HG03135 (cell line): ENCODE measurements around the gene TAF13.
"Not testable (repeated sequence)": the region's sequence is repeated elsewhere in the genome, so short reads cannot be mapped to it uniquely, and the experiment has no call there.

Experiments
- ATAC-seq: cut with Tn5 transposase; IDR thresholded peaks from one replicate; pipeline ENCODE4 v1.9.1; 2021; ENCODE audit warnings: mild to moderate bottlenecking, moderate library complexity; ENCODE audit not compliant: unreplicated experiment

Gene TAF13

DNA sequence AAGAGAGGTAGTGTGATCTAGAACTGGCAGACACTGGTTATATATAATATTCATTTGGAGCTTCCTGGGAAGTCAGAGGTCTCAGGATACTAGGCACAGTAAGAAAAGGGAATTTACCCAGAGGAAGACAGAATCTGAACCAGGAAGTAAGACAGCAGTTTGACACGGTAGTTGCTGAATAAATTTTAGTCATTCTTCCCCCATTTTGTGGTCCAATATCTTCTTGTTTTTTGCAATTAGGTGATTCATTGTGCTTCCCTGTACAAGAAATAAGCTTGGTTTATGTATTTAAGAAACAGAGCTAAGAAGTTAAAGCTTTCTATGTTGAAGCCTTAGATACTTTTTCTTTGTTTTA is 16.0 kb upstream of the TAF13 start:
- ATAC-seq, result no peak

- ATAC-seq, result peak; percentile 42
Observed at GRCh38 chr1:109091078-109091838, 15.5 kb upstream of the TAF13 start.

DNA sequence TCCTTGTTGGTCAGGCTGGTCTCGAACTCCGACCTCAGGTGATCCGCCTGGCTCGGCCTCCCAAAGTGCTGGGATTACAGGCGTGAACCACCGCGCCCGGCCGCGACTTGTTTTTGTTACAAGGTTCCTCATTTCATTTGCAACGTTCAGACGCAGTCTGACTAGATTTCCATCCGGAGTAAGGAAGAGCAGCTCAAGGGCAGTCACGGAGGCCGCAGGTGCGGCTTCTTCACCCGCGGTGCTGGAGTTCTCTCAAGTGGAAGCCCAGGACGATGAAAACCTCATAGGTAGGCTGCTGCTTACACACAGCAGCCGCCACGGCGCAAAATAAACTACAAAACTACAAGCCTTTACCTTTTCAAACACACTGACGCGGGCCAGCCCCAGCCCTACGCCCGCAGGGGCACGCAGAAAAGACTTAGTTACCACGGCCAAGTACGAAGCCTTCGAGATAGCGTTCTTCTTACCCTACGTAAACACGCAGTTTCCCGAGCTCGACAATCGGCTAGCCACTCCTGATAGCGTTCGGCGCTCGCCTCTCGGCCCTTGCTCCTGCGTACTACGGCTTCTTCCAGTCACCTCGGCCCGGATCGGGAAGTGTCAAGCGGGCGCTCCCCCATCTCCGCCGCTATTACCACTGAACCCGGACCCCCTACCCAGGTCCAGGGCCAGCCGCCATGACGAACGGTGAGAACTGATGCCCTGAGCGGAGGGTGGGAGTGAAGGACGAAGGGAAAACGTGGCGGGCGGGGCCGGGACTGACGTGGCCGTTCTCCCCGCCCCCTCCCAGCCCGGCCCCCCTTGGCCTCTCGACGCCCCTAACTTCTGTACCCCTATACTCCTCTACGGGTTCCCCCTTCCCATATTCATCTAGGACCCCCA is 14.6 kb upstream of the TAF13 start, which contains the start of gene TMEM167B:
Gene TMEM167B (plus strand): TSS at position 569 of the 882 bp plus-strand sequence. CDS start 109 bp downstream, at position 678.
- ATAC-seq, result peak; percentile 89

DNA sequence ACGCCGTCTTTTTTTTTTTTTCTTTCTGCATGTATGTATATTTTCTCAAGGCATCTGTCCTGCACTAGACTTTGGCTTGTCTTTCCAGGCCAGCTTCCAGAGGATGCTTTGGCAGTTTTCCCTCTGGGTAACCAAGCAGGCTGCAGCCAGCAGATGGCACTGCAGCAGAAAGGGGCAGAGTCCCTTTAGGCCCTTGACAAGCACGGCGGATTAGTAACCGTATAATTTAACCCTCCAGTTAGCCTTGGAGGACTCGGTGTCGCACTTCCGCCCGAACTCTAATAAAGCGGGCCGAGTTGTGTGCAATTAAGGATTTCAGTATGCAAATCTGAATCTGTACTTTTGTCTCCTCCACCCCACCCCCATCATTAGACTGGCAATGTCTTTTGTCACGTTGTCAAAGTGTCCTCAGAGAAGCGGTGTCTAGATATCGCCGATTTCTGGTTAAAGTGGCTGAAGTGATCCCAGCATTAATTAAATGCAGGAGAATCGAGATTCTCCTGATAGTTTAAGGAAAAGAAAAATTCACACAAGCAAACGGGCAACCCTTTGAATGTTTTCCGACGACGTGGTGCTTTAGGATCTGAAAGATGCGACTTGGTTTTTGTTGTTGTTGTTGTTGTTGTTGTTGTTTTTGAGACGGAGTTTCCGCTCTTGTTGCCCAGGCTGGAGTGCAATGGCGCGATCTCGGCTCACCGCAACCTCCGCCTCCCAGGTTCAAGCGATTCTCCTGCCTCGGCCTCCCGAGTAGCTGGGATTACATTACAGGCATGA is 13.6 kb upstream of the TAF13 start:
- no peak for ATAC-seq

- no peak for ATAC-seq
Observed at GRCh38 chr1:109084563-109085517, 9.0 kb upstream of the TAF13 start.

DNA sequence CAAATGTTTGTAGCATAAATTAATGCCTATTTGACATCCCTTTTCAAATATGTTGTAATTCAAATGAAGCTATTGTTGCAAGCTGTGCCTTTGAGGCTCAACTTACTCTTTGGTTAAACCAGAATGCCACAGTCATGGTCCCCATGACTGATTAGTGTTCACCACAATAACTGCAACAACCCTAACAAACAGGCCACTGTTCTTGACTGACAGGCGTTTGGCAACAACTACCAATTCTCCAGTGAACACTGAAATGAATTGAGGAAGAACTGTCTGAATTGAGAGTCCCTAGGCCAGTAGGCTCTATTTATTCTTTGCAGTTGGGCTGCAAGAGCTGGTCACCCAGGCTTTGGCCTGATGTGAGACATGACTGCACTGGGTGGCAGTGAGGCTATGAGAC is 8.1 kb upstream of the TAF13 start:
- no peak for ATAC-seq

- ATAC-seq, result no peak
Observed at GRCh38 chr1:109083501-109083900, 7.7 kb upstream of the TAF13 start.

GRCh38 chr1:109080441-109081082 is 4.8 kb upstream of the TAF13 start:
- no peak for ATAC-seq

- ATAC-seq, result no peak
Observed at GRCh38 chr1:109079240-109079622, 3.4 kb upstream of the TAF13 start.

GRCh38 chr1:109078317-109078716 is 2.5 kb upstream of the TAF13 start:
- ATAC-seq, result no peak

- no peak for ATAC-seq
Observed at GRCh38 chr1:109069294-109069693, 6.5 kb downstream of the TAF13 start.

GRCh38 chr1:109067883-109068282 is 7.9 kb downstream of the TAF13 start:
- no peak for ATAC-seq

DNA sequence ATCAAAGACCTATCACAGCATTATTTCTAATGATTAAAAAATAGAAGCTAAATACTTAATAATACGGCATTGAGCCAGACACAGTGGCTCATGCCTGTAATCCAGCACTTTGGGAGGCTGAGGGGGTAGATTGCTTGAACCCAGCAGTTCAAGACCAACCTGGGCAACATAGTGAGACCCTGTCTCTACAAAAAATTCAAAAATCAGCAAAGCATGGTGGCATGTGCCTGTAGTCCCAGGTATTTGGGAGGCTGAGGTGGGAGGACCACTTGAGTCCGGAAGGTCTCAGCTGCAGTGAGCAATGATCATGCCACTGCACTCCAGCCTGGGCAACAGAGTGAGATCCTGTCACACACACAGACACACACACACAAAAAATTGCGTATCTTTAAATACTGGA is 10.7 kb downstream of the TAF13 start:
- ATAC-seq, result no peak

DNA sequence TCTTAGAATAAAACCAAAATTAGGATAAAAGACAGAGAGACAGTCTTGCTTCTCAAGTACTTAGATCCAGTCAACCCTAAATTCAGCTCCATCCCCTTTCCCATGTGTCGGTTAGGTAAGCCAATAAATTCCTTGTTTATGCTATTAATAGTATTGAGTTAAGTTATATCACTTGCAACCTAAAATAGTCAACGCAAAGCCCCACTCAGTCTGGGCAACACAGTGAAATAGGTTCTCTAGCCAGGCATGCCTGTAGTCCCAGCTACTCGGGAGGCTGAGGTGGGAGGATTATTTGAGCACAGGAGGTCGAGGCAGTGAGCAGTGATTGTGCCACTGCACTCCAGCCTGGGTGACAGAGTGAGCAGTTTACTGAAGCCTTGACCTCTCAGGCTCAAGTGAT is 14.6 kb downstream of the TAF13 start:
- ATAC-seq, result no peak

GRCh38 chr1:109060707-109061106 is 15.1 kb downstream of the TAF13 start:
- ATAC-seq, result no peak

- no peak for ATAC-seq
Observed at GRCh38 chr1:109059026-109059425, 16.8 kb downstream of the TAF13 start.

- ATAC-seq, result no peak
Observed at GRCh38 chr1:109056064-109056463, 19.7 kb downstream of the TAF13 start.

DNA sequence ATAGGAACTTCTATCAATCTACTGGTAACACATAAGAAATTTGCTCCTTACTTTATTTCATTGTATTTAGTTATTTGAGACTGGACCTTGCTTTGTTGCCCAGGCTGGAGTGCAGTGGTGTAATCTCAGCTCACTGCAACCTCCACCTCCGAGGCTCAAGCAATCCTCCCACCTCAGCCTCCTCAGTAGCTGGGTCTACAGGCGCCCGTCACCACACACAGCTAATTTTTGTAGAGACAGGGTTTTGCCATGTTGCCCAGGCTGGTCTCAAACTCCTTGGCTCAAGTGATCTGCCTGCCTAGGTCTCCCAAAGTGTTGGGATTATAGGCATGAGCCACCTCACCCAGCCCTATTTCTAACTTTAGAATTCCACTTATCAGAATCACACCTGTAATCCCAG is 23.7 kb downstream of the TAF13 start:
- not testable (repeated sequence) for ATAC-seq

DNA sequence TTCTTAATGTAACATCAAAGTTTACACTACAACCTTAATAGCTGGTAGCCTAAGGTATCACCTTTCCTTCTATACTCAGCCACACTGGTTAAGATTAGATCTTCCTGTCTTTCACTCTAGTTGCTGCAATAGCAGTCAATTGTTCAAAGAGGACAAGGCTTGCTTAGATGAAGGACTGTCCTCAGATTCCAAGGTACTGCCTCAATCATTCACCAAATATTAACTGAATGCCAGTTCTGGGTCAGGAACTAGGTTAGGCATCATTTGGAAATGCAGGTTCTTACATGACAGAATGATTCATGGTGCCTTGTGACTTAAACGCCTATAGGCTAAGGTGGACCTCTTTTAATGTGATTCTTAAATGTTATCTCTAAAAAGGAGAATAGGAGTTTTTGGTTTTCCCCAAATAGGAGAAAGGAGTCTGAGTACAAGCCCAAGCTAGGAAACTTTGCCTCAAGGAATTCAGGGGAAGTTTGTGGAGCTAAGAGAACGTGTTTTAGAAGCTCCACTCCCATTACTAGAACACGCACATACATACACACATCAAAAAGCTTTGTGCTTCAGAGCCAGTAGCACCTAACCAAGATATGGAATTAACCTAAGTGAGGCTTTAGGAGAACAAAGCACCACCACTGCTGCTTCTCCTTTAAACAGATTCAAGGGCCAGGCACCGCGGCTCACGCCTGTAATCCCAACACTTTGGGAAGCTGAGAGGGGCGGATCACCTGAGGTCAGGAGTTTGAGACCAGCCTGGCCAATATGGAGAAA is 25.4 kb downstream of the TAF13 start:
- ATAC-seq, result no peak
